ENCODE data around the gene NHLRC3.
"Not testable (repeated sequence)": the region's sequence is repeated elsewhere in the genome, so short reads cannot be mapped to it uniquely, and the experiment has no call there.

NHLRC3 gene, protein sequence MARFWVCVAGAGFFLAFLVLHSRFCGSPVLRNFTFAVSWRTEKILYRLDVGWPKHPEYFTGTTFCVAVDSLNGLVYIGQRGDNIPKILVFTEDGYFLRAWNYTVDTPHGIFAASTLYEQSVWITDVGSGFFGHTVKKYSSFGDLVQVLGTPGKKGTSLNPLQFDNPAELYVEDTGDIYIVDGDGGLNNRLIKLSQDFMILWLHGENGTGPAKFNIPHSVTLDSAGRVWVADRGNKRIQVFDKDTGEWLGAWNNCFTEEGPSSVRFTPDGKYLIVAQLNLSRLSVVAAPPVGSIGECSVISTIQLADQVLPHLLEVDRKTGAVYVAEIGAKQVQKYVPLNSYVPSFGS

DNA sequence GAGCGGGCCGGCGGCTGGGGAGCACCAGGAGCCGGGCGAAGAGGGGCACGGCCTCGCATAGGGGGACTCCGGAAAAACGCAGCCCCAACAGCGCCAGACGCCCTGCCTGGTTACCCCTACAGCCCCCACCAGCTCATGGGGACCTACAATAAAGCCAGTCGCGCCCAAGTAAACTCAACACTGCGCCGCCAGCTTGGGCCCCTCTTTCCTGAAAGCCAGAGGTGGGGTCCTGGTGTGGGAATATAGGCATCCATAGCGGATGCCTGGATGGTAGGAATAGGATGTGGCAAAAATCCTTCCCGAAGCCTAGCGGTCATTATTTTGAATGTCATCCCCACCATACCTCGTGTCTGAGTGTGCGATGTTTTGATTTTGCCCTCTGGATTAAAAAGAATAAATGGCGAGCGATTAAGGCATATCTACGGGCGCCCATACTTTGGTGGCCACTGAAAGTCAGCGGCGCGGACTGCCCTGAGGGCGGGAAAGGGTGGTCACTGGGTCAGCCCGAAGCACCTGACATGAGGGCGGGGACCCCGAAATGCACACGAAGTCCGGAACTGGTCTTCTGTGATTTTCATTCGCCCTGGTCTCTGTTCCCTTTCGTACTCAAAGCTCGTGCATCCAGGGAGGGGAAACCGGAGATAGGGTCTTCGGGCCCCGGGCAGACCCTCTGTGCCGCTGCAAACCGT is at the start of gene NHLRC3, which contains the start of gene PROSER1:
TSS of gene NHLRC3 (plus strand) at position 577 of the 689 bp plus-strand sequence. CDS start 184 bp downstream, outside the sequence.
TSS of gene PROSER1 (minus strand) at position 210 of the 689 bp plus-strand sequence. CDS start 847 bp downstream, outside the sequence.
- peak; percentile 85 for DNase-seq (ENCODE audit: low spot score)

DNA sequence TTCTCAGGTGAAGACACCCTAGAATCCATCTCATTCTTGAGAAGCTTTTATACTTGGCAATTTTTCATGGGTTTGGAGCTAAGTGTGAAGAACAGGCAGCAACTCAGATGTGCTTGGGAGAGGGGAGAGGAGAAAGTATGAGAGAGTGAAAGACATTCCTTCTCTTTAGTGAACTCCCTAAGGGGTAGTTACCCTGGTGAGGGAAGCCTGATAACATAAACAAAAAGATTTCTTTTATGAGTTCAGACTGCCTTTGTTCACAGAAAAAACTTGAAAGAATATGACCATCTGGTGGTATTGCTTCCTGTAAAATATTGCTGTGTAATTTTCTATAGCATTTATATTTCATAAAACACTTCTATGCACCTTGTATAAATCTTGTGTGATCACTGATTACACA is 47.6 kb upstream of the NHLRC3 start, which contains the start of gene STOML3:
TSS of gene STOML3 (minus strand) at position 139 of the 400 bp plus-strand sequence. CDS start at position 29, 110 bp downstream.
- DNase-seq (ENCODE audit: low spot score): no peak

GRCh38 chr13:38993381-38993780 is 44.9 kb upstream of the NHLRC3 start:
- DNase-seq (ENCODE audit: low spot score): no peak

- DNase-seq (ENCODE audit: low spot score): no peak
These were observed 39.5 kb upstream of the NHLRC3 start for GRCh38 chr13:38998739-38999138.

DNA sequence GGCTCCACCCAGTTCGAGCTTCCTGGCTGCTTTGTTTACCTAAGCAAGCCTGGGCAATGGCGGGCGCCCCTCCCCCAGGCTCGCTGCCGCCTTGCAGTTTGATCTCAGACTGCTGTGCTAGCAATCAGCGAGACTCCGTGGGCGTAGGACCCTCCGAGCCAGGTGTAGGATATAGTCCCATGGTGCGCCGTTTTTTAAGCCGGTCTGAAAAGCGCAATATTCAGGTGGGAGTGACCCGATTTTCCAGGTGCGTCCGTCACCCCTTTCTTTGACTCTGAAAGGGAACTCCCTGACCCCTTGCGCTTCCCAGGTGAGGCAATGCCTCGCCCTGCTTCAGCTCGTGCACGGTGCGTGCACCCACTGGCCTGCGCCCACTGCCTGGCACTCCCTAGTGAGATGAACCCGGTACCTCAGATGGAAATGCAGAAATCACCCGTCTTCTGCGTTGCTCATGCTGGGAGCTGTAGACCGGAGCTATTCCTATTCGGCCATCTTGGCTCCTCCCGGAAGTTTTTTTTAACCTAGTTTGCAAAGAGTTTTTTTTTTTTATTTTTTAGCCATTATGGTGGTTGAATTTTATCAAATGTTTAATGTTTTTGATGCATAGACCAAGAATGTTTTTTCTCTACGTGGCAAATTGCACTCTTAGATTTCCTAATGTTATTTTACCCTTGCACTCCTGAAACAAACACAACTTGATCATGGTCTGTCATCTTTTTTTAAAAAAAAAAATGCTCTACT is 31.7 kb upstream of the NHLRC3 start:
- not testable (repeated sequence) for DNase-seq (ENCODE audit: low spot score)

DNA sequence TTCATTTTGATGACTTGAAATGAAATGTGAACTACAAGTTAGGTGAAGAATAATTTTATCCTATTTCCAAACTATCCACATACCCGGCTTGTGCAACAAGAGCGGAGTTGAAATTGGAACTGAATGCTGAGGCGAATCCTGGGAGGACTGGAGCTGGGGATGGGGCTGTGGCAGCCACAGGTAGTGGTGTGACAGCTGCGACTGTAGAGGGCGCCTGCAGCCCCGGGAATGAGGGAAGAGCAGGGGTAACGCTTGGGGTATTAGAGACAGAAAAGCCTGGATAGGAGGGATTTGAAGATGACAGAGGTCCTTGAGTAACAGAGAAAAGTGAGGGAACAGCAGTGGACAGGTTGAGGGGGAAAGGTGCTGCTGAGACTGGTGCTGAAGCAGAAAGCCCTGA is 25.6 kb upstream of the NHLRC3 start:
- peak; percentile 58 for DNase-seq (ENCODE audit: low spot score)

DNA sequence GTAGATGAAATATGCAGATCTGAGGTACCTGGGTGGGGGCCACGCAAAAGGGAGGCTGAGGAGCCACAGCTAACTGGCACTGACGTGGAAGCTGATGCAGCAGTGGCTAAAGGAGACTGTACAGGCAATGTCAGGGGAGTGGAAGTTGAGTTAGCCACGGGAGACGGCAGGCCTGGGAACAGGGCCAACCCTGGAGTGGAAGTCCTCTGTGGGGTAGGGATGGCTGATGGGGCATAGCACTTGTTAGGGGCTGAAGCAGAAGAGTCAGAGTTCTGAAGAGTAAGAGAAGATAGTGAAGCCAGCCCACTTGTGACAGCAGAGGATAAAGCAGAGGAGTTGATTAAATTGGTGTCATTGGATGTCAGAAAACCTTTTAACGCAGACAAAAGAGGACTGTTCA is 24.8 kb upstream of the NHLRC3 start:
- no peak for DNase-seq (ENCODE audit: low spot score)

GRCh38 chr13:39016087-39016486 is 22.2 kb upstream of the NHLRC3 start:
- DNase-seq (ENCODE audit: low spot score): no peak

DNA sequence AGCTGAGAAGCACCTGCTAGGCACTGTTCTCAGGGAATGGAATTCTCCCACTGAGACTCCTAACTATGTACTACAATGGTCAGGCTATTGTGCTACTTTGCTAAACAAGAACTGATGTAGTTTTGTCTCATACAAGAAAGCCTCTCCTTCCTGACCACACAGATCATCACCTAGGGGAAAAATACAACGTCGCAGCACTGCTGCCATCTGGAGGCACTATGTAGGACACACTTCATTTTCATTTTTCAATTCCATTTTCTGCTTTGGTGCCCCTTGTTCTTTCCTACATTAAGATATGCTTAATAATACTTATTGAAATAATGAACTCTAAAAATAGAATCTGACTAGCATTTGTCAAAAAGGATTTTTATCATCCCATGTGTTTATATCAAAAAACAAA is 21.5 kb upstream of the NHLRC3 start:
- DNase-seq (ENCODE audit: low spot score): peak; percentile 61

- DNase-seq (ENCODE audit: low spot score): no peak
These were observed 17.3 kb upstream of the NHLRC3 start for GRCh38 chr13:39020853-39021462.

- no peak for DNase-seq (ENCODE audit: low spot score)
These were observed 14.9 kb upstream of the NHLRC3 start for GRCh38 chr13:39023316-39023715.

- no peak for DNase-seq (ENCODE audit: low spot score)
These were observed 14.5 kb upstream of the NHLRC3 start for GRCh38 chr13:39023761-39024160.

DNA sequence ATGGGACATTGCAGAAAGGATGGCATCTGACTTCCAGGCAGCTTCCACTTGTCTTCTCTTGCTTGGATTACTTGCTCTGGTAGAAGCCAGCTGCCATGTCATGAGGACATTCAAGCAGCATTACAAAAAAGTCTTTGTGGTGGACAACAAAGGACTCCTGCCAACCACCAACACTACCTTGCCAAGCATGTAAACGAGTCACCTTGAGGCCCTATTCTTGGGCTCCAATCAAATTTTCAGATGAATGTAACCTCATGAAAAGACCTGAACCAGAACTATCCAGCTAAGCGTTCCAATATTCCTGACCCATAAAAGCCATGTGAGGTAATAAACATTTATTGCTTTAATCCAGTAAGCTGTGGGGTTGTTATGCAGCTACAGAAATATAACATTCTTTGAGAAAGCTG is 12.8 kb upstream of the NHLRC3 start:
- no peak for DNase-seq (ENCODE audit: low spot score)

DNA sequence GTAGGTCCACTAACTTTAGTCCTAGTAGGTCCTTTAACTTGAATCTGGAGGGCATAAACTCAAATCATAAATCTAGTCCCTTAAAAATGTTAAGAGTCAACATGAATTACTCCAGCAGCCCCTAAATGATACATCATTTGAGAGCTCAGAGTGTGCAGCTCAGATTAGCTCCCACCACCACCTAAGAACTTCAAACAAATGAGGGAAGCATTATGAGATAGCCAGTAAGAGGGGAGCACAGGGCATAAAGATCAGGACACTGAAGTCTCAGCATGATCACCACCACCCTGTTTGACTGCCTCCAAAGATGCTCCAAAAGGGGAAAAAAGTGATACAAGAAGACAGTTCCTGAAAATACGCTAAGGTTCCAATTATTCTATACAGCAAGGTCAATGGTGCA is 6.1 kb upstream of the NHLRC3 start:
- no peak for DNase-seq (ENCODE audit: low spot score)

- DNase-seq (ENCODE audit: low spot score): no peak
These were observed 4.2 kb upstream of the NHLRC3 start for GRCh38 chr13:39034085-39034484.

- no peak for DNase-seq (ENCODE audit: low spot score)
These were observed 3.1 kb upstream of the NHLRC3 start for GRCh38 chr13:39035204-39035603.

GRCh38 chr13:39035799-39036198 is 2.5 kb upstream of the NHLRC3 start:
- no peak for DNase-seq (ENCODE audit: low spot score)

DNA sequence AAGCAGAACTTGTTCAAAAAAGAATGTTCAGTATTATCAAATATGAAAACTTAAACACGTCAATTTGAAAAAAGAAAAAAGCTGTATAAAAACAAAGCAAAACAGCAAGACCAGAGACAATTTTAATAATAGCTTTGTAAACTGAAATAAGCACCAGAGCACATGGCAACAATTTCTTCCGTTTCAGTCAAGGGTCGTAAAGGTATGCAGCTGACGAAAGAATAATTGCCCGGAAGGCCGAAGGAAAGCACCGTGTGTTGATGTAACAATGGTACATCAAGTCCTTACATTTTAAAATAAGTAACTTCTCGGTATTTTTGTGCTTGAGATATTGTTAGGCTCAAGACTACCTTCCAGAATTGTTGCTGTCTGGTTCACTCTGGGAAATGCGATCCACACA is 2.0 kb upstream of the NHLRC3 start:
- no peak for DNase-seq (ENCODE audit: low spot score)

DNA sequence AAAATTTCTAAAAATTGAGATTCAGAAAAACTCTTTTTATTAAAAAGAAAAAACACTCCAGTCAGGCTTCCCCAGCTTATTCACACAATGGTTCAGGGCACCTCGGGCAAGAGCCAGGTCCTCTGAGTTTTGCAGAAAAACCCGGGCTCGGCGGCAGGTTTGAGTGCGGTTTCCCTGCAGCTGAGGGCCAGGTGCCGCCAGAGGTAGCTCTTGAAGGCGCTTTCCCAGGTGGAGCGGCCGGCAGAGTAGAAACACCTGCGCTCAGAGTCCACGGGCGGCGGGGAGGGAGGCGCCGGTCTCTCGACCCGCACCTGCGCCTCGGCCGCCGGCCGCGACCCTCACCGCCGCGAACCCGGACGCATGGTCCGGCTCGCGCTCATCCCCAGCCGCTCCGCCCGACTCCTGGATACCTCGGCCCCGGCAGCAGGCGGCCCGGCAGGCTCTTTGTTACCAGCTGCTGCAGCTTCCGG is 811 bp upstream of the NHLRC3 start:
- no peak for DNase-seq (ENCODE audit: low spot score)

GRCh38 chr13:39038569-39039030 is 344 bp downstream of the NHLRC3 start:
- DNase-seq (ENCODE audit: low spot score): no peak

- no peak for DNase-seq (ENCODE audit: low spot score)
These were observed 785 bp downstream of the NHLRC3 start for GRCh38 chr13:39039041-39039440.

- DNase-seq (ENCODE audit: low spot score): no peak
These were observed 1.9 kb downstream of the NHLRC3 start for GRCh38 chr13:39040206-39040605.
